Measurements from ENCODE around the gene HPS4. TPM values are rescaled to one million over a fixed set of nuclear protein-coding genes. Genes with fewer than 3 reads are reported as not detected.

HPS4 gene
- total RNA-seq, 1 experiment from 2014 or later, result 21.2 TPM

- Histone ChIP-seq H3F3A (ENCODE audit: insufficient read depth, low read depth) (no peaks in the 10 kb centered on the region), H3K27ac (no peak overlapping the region), H3K36me3 (ENCODE audit: low read depth) (no peaks in the 10 kb centered on the region), H2AFZ (no peak overlapping the region), H3K4me2 (no peak overlapping the region), H4K20me1 (ENCODE audit: insufficient read depth) (no peaks in the 10 kb centered on the region; the same call in 1 of the 2 replicates), H3K9me3 (ENCODE audit: insufficient read depth, low read depth) (no peaks in the 10 kb centered on the region), H3K4me3 (no peak overlapping the region), H3K27me3 (ENCODE audit: insufficient read depth, low read depth) (peaks cover 59% of the 10 kb centered on the region), H3K9me2 (ENCODE audit: insufficient read depth) (no peaks in the 10 kb centered on the region), H3K79me2 (ENCODE audit: low read depth) (no peaks in the 10 kb centered on the region), H3K4me1 (replicated peaks; ENCODE audit: insufficient read depth) (no peaks in the 10 kb centered on the region)
- ChIA-PET CTCF (no interaction called here), POLR2A (ENCODE audit: unreplicated experiment) (no interaction called here)
- intact Hi-C loops (cut with micrococcal nuclease; ENCODE audit: unreplicated experiment), result no loop called here
- BruUV-seq (replicated peaks), result no TSS peak
- no peak for DNase-seq
- TF ChIP-seq EZH2 (IDR thresholded peaks at IDR 0.05; ENCODE audit: low read depth) (no peak), CTCF (conservative IDR thresholded peaks at IDR 0.05) (no peak)
Observed at GRCh38 chr22:26433805-26434204, 49.8 kb downstream of the HPS4 start.

GRCh38 chr22:26432619-26433311, 50.8 kb downstream of the HPS4 start:
- H3F3A ChIP-seq (ENCODE audit: insufficient read depth, low read depth), result no peaks in the 10 kb centered on the region
- H3K79me2 ChIP-seq (ENCODE audit: low read depth), result no peaks in the 10 kb centered on the region
- H3K9me3 ChIP-seq (ENCODE audit: insufficient read depth, low read depth), result no peaks in the 10 kb centered on the region
- H2AFZ ChIP-seq, result no peak overlapping the region
- no peak overlapping the region for H3K4me3 ChIP-seq
- CTCF ChIA-PET, result no interaction called here
- H3K36me3 ChIP-seq (ENCODE audit: low read depth), result no peaks in the 10 kb centered on the region
- DNase-seq, result no peak
- peaks cover 69% of the 10 kb centered on the region for H3K27me3 ChIP-seq (ENCODE audit: insufficient read depth, low read depth)
- TF ChIP-seq EZH2 (IDR thresholded peaks at IDR 0.05; ENCODE audit: low read depth), result no peak
- no peak for TF ChIP-seq CTCF (conservative IDR thresholded peaks at IDR 0.05)
- H3K27ac ChIP-seq, result no peak overlapping the region
- no peaks in the 10 kb centered on the region for H3K9me2 ChIP-seq (ENCODE audit: insufficient read depth)
- no peaks in the 10 kb centered on the region for H3K4me1 ChIP-seq (replicated peaks; ENCODE audit: insufficient read depth)
- no peak overlapping the region for H3K4me2 ChIP-seq
- POLR2A ChIA-PET (ENCODE audit: unreplicated experiment), result no interaction called here
- no TSS peak for BruUV-seq (replicated peaks)
- intact Hi-C loops (cut with micrococcal nuclease; ENCODE audit: unreplicated experiment), result no loop called here
- H4K20me1 ChIP-seq (ENCODE audit: insufficient read depth), result no peaks in the 10 kb centered on the region; the same call in 1 of the 2 replicates

- CTCF ChIA-PET, result interaction anchor here (0.6 kb wide), 1 partner anchor 28 kb away, joined by 4 read pairs; no protein-coding TSS in a partner anchor
- Histone ChIP-seq H3K36me3 (ENCODE audit: low read depth) (no peaks in the 10 kb centered on the region), H4K20me1 (ENCODE audit: insufficient read depth) (no peaks in the 10 kb centered on the region; the same call in 1 of the 2 replicates), H3K9me3 (ENCODE audit: insufficient read depth, low read depth) (no peaks in the 10 kb centered on the region), H3K27me3 (ENCODE audit: insufficient read depth, low read depth) (peaks cover 71% of the 10 kb centered on the region), H3K4me3 (no peak overlapping the region), H3K9me2 (ENCODE audit: insufficient read depth) (no peaks in the 10 kb centered on the region), H3K79me2 (ENCODE audit: low read depth) (no peaks in the 10 kb centered on the region), H3K27ac (no peak overlapping the region), H3K4me1 (replicated peaks; ENCODE audit: insufficient read depth) (no peaks in the 10 kb centered on the region), H2AFZ (no peak overlapping the region), H3K4me2 (no peak overlapping the region), H3F3A (ENCODE audit: insufficient read depth, low read depth) (no peaks in the 10 kb centered on the region)
- no peak for TF ChIP-seq EZH2 (IDR thresholded peaks at IDR 0.05; ENCODE audit: low read depth)
- no peak for TF ChIP-seq CTCF (conservative IDR thresholded peaks at IDR 0.05)
- BruUV-seq (replicated peaks), result no TSS peak
- DNase-seq, result no peak
- intact Hi-C loops (cut with micrococcal nuclease; ENCODE audit: unreplicated experiment), result no loop called here
- POLR2A ChIA-PET (ENCODE audit: unreplicated experiment), result no interaction called here
Observed at GRCh38 chr22:26431261-26431995, 52.2 kb downstream of the HPS4 start.

Measured in PC-9 (cell line).